Anterior cingulate cortex (tissue), 58 donors: ENCODE data around the gene TENM4.
"Not testable (repeated sequence)": the region's sequence is repeated elsewhere in the genome, so short reads cannot be mapped to it uniquely, and the experiment has no call there.

Source experiments
- DNase-seq, 58 donors: peaks; one replicate each; lab custom pipeline; 2025; lab: John Stamatoyannopoulos, UW

Gene TENM4

DNA sequence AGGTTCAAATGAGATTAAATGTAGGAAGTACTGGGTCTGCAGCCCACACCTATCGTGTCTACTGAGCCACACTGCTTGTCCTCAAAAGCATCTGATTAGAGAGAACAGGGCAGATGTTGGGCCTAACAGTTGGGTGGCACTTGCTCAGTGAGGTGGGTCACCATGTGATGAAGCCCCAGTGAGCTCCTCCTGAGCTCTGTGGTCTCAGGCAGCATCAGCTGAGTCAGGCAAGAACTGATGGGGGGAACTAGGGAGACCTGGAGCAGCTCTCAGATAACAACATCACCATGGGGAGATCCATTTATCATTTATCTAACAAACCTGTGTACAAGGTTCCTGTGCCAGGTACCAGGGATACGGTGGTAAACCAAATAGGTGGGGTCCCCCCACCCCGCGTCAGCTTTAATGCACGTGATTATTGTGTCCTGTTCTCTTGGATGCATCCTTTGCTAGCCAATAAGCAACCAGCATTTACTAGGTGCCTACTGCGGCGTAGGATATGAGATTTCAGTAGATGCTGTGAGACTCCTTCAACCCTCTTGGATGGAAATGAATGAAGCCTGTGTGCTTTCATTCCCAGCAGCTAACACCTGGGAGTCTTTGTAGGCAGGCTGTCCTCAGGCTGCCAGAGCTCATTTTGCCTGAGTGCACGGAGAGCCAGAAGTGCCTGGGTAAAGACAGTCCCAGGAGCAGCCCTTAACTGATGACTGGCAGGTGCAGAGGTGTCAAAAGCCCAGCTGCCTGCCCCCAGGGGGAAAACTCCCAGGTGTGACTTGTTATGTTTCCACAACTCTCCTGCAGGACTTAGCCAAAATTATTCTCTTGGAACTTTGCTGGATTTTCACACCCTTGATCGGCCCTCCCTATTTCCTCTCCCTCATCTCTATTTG, 792.6 kb downstream of the TENM4 start:
- no peak for DNase-seq

DNA sequence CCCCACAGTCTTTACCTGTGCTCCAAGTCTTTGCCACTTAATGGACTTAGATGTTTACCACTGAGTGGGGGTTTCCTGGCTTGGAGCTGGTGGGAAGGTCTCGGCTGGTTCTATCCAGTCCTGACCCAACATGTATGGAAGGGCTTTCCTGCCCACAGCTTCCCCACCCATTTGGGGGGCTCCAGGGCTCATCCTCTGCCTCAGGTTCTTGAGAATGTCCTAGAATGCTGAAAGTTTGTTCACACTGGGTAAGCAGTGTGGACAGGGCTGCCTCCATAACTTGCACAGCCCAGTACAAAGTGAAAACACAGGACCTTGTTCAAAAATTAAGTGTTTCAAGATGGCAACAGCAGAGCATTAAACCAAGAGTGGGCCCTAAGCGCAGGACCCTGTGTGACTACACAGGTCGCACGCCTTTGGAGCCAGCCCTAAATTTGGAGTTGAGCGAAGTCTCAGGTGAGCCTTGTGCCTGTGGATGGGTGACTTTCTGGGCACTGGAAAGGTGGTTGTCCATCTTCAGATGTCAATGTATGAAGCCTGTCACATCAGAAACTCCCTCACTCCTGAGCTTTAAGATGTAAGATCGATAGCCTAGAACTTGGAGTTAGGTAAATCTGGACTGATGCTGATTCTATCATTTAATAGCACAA, 793.4 kb downstream of the TENM4 start:
- DNase-seq = no peak

DNA sequence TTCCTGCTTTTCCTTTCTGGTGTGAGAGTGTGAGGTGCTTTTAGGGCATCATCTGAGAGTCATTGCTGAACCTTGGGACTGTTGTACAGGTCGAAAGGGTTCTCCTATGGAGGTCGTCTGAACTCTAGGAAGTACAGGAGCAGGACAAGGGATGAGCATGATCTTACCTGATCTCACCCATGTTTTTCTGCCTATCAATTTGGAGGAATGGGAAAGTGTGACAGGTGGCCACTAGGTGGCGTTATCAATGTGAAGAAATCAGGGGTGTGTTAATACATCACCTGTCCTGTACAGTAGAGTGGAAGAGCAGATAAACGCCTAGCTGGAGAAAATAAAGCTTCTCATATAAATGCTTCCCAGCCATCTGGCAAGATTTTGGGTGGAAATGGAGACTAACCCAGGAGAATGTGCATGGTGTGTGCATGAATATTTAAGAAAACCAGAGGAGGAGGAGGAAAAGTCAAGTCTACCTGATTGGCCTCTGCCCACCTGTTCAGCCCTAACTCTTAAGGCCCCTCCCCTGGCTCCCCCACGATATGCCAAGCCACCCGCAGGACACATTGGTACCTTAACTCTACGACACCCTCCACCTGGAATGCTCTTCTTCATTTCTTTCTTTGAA, 794.2 kb downstream of the TENM4 start:
- DNase-seq = peak in 8 of 58 donors; percentile 3 to 38 (median 16)

GRCh38 chr11:78645226-78646202, 795.3 kb downstream of the TENM4 start:
- DNase-seq = peak in 54 of 58 donors; percentile 9 to 79 (median 40)

GRCh38 chr11:78643676-78644056, 797.2 kb downstream of the TENM4 start:
- no peak for DNase-seq

GRCh38 chr11:78642979-78643675, 797.7 kb downstream of the TENM4 start:
- no peak for DNase-seq

DNA sequence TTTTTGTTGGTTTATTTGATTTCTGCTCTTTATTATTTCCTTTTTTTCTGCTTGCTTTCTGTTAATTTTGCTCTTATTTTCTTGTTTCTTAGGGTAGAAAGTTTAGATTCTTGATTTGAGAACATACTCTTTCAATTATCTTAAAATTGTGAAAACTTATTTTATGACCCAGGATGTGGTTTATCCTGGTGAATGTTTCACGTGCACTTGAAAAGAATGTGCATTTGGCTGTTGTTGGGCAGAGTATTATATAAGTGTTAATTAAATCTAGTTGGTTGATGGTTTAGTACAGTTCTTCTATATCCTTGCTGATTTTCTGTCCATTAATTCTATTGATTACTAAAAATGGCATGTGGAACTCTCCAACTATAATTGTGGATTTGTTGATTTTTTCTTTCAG, 799.3 kb downstream of the TENM4 start:
- DNase-seq = no peak

GRCh38 chr11:78638704-78639380, 802.0 kb downstream of the TENM4 start:
- DNase-seq = no peak

- not testable (repeated sequence) for DNase-seq
Observed at GRCh38 chr11:78637527-78637926, 803.3 kb downstream of the TENM4 start.

GRCh38 chr11:78635814-78636506, 804.9 kb downstream of the TENM4 start:
- DNase-seq = no peak

GRCh38 chr11:78633516-78634310, 807.1 kb downstream of the TENM4 start:
- no peak for DNase-seq

- no peak for DNase-seq
Observed at GRCh38 chr11:78630561-78631303, 810.1 kb downstream of the TENM4 start.

DNA sequence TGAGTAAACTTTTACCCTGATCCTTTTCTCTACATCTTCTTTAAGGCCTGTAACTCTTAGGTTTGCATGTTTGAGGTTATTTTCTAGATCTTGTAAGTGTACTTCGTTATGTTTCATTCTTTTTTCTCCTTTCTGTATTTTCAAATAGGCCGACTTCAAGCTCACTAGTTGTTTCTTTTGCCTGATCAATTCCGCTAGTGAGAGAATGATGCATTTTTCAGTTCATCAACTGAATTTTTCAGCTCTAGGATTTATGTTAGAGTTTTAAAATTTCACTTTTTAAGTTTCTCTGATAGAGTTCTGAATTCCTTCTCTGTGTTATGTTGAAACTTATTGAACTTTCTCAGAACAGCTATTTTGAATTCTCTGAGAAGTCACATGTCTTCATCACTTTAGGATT, 810.7 kb downstream of the TENM4 start:
- DNase-seq = no peak

GRCh38 chr11:78622666-78623065, 818.2 kb downstream of the TENM4 start:
- no peak for DNase-seq

GRCh38 chr11:78620159-78620558, 820.7 kb downstream of the TENM4 start:
- no peak for DNase-seq

- DNase-seq = no peak
Observed at GRCh38 chr11:78615724-78616123, 825.1 kb downstream of the TENM4 start.

DNA sequence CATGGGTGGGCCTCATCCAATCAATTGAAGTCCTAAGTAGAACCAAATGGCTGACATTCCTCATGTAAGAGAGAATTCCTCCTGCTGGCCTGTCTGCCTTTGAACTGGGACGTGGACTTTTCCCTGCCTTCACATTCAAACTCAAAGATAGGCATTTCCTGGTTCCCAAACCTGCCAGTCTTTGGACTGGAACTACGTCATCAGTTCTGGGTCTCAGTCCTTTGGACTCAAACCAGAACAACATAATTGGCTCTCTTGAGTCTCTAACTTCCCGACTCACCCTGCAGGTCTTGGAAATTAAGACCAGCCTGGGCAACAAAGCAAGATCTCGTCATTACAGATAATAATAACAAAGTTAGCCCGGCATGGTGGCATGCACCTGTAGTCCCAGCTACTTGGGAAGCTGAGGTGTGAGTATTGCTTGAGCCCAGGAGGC, 827.4 kb downstream of the TENM4 start:
- no peak for DNase-seq
